Measurements from ENCODE around the gene HOXA13. TPM values are rescaled to one million over a fixed set of nuclear protein-coding genes. Genes with fewer than 3 reads are reported as not detected.
A peak's percentile ranks its signal among the peaks of the same experiment; 100 is the strongest.

The HOXA13 gene
- total RNA-seq, 2 donors from 2014 or later, result not detected

DNA sequence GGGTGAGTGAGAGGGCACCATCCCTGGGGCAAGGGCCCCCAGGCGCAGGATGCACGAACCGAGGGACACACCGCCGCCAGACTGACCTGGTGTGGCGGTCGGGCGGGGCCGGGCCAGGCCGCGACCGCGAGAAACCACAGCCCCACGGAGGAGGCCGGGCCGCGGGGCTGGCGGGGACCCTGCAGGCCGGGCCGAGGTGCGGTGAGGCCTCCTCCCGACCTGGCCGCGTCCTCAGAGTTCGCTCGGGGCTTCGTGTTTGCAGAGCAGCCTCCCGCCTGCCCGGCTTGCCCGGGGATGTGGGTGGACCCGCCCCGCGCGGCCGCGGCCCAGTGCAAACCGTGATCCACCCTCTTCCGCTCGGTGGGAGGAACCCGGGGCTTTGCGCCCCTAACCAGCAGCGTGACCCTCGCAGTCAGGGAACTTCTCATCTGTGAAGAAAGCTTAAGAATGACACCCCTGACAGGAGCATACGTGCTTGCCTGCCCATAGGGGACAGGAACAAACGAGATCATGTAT lies 20.6 kb upstream of the HOXA13 start:
- no peak overlapping the region for H3K4me3 Mint-ChIP-seq
- no peak overlapping the region for H3K27ac Mint-ChIP-seq
- H3K36me3 Mint-ChIP-seq (ENCODE audit: low read depth), result peaks cover 4% of the 10 kb centered on the region
- H3K4me1 Mint-ChIP-seq, result peaks cover 13% of the 10 kb centered on the region
- H3K9me3 ChIP-seq (ENCODE audit: control insufficient read depth, low read length, poor library complexity, severe bottlenecking), result no peaks in the 10 kb centered on the region
- peaks cover 87% of the 10 kb centered on the region for H3K27me3 Mint-ChIP-seq
- DNase-seq (no peak), ATAC-seq (no peak)

- DNase-seq, result no peak
- H3K27me3 Mint-ChIP-seq, result peaks cover 87% of the 10 kb centered on the region
- H3K27ac Mint-ChIP-seq, result no peak overlapping the region
- H3K9me3 ChIP-seq (ENCODE audit: control insufficient read depth, low read length, poor library complexity, severe bottlenecking), result no peaks in the 10 kb centered on the region
- no peak for ATAC-seq
- no peak overlapping the region for H3K4me3 Mint-ChIP-seq
- H3K36me3 Mint-ChIP-seq (ENCODE audit: low read depth), result peaks cover 4% of the 10 kb centered on the region
- H3K4me1 Mint-ChIP-seq, result peaks cover 10% of the 10 kb centered on the region
These were observed 19.9 kb upstream of the HOXA13 start for GRCh38 chr7:27219821-27220220.

GRCh38 chr7:27217951-27218350 lies 18.1 kb upstream of the HOXA13 start:
- Mint-ChIP-seq H3K27me3 (peaks cover 86% of the 10 kb centered on the region), H3K4me3 (no peak overlapping the region), H3K36me3 (ENCODE audit: low read depth) (peaks cover 4% of the 10 kb centered on the region), H3K27ac (no peak overlapping the region), H3K4me1 (peaks cover 13% of the 10 kb centered on the region)
- ATAC-seq (no peak), DNase-seq (no peak)
- no peaks in the 10 kb centered on the region for H3K9me3 ChIP-seq (ENCODE audit: control insufficient read depth, low read length, poor library complexity, severe bottlenecking)

DNA sequence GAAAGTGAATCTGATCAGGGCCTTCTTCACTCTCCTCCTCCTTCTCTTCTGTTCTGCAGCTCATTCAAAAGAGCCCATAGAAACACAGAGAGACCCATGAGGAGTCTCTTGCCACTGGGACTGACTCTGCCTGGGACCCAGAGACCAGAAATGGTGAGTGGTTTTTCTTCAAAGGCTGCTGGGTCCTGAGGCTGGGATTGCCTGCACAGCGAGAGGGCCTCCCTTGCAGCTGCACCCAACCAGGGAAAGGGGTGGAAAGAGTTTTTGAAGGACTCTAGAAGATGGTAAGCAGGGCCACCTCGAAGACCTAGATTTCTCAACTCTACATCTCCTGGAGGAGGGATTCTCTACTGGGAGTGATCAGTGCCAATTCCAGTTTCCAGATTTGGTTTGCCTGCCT lies 15.5 kb upstream of the HOXA13 start:
- H3K27ac Mint-ChIP-seq, result no peak overlapping the region
- no peak overlapping the region for H3K4me3 Mint-ChIP-seq
- peaks cover 23% of the 10 kb centered on the region for H3K4me1 Mint-ChIP-seq
- ATAC-seq, result no peak
- H3K27me3 Mint-ChIP-seq, result peaks cover 88% of the 10 kb centered on the region
- no peaks in the 10 kb centered on the region for H3K9me3 ChIP-seq (ENCODE audit: control insufficient read depth, low read length, poor library complexity, severe bottlenecking)
- peaks cover 4% of the 10 kb centered on the region for H3K36me3 Mint-ChIP-seq (ENCODE audit: low read depth)
- DNase-seq, result no peak

GRCh38 chr7:27214239-27214950 lies 14.5 kb upstream of the HOXA13 start:
- H3K4me1 Mint-ChIP-seq, result peaks cover 18% of the 10 kb centered on the region
- no peak overlapping the region for H3K4me3 Mint-ChIP-seq
- no peaks in the 10 kb centered on the region for H3K36me3 Mint-ChIP-seq (ENCODE audit: low read depth)
- ATAC-seq (no peak), DNase-seq (no peak)
- no peaks in the 10 kb centered on the region for H3K9me3 ChIP-seq (ENCODE audit: control insufficient read depth, low read length, poor library complexity, severe bottlenecking)
- peaks cover 90% of the 10 kb centered on the region for H3K27me3 Mint-ChIP-seq
- H3K27ac Mint-ChIP-seq, result no peak overlapping the region

DNA sequence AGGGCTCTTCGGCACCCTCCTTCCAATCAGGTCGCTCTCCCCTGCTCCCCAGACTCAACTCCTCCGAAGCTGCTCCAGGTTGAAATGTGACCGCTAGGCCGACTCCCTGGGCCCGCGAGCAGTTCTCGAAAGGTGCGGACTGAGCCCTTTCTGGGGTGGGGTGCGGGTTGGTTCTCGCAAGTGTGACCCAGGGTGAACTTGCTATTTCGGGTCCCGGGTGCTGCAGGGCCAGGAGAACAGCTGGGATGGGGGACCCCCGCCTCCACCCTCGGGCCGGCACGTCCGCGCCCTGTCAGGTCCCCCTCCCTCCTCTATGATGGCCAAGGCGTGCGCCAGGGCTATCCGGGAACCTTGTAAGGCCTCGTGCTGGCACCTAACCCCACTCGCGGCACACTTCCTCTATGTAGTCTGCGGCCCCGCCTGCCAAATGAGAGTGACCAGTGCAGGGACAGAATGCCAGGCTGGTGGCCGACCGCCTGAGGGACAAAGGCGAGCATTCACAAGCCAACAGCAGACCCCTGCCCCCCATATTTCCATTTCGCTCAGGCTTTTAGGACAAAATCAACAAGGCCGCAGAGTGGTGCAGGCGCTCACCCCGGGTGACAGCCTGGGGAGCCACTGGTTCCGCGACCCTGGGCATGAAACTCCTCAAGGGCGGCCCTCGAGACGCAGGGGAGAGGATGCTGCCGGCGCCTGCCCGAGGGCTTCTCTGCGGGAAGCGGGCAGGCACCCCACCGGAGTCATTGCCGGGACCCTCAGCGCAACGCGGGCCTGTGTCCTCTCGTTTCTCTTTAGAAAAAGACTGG lies 13.7 kb upstream of the HOXA13 start:
- Mint-ChIP-seq H3K4me3 (no peak overlapping the region), H3K4me1 (peaks cover 18% of the 10 kb centered on the region), H3K27me3 (peaks cover 90% of the 10 kb centered on the region), H3K27ac (no peak overlapping the region), H3K36me3 (ENCODE audit: low read depth) (no peaks in the 10 kb centered on the region)
- H3K9me3 ChIP-seq (ENCODE audit: control insufficient read depth, low read length, poor library complexity, severe bottlenecking), result no peaks in the 10 kb centered on the region
- ATAC-seq (no peak), DNase-seq (no peak)

DNA sequence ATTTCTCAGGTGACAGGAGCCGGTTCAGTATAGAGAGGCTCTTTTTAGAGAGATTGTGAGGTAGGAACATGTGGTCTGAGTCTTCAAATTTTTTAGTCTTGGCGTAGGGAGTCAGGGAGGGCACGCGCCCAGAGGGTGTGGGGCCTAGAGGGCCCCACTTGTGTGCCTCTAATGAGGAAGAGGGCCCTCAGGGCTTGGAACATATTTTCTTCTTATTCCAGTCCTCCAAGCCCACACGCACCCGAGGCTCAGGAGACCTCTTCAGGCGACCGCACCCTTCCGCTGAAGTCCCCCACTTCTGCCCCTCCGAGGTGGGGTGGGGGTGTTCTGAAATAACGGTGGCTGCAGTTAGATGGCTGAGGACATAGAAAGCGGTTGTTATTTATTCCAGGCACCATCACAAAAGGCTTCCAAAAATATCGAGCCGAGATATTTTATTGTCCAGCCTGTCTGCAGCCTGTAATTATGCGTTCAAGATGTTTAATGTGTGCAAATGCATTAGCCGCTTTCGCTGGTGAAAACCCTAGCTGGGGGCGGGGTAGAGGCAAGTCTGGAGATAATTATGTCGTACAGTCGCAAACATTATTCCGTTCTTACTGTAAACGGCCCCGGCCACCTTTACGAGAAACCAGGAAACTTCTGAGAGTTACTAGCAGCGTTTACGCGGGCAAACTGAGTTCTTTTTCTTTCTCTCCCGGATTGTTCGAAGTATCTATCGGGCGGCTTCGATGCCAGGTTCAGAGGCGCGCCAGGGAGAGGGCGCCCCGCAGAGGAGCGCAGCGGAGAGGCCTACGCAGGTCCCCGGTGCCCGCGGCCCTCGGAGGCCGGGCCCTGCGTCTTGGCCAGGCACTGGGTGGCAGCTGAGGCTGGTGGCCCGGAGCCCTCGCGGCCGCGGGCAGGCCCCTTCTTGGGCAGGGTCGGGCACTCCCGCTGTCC lies 12.9 kb upstream of the HOXA13 start:
- Mint-ChIP-seq H3K27ac (no peak overlapping the region), H3K4me1 (peaks cover 18% of the 10 kb centered on the region), H3K36me3 (ENCODE audit: low read depth) (no peaks in the 10 kb centered on the region), H3K4me3 (no peak overlapping the region), H3K27me3 (peaks cover 97% of the 10 kb centered on the region)
- no peaks in the 10 kb centered on the region for H3K9me3 ChIP-seq (ENCODE audit: control insufficient read depth, low read length, poor library complexity, severe bottlenecking)
- ATAC-seq, result no peak
- no peak for DNase-seq

- H3K36me3 Mint-ChIP-seq (ENCODE audit: low read depth), result no peaks in the 10 kb centered on the region
These were observed 11.9 kb upstream of the HOXA13 start for GRCh38 chr7:27211764-27212204.

GRCh38 chr7:27211084-27211446 lies 11.2 kb upstream of the HOXA13 start:
- no peaks in the 10 kb centered on the region for H3K9me3 ChIP-seq (ENCODE audit: control insufficient read depth, low read length, poor library complexity, severe bottlenecking)
- ATAC-seq (no peak), DNase-seq (no peak)
- Mint-ChIP-seq H3K4me1 (peaks cover 16% of the 10 kb centered on the region), H3K36me3 (ENCODE audit: low read depth) (no peaks in the 10 kb centered on the region), H3K27ac (no peak overlapping the region), H3K27me3 (peaks cover 97% of the 10 kb centered on the region), H3K4me3 (no peak overlapping the region)

More at GRCh38 chr7:27211764-27212204, 11.9 kb upstream of the HOXA13 start:
- no peaks in the 10 kb centered on the region for H3K9me3 ChIP-seq (ENCODE audit: control insufficient read depth, low read length, poor library complexity, severe bottlenecking)
- DNase-seq (no peak), ATAC-seq (no peak)
- H3K4me1 Mint-ChIP-seq, result peaks cover 18% of the 10 kb centered on the region
- H3K27ac Mint-ChIP-seq, result no peak overlapping the region
- no peak overlapping the region for H3K4me3 Mint-ChIP-seq
- peaks cover 97% of the 10 kb centered on the region for H3K27me3 Mint-ChIP-seq

- peaks cover 19% of the 10 kb centered on the region for H3K4me1 Mint-ChIP-seq
- no peaks in the 10 kb centered on the region for H3K9me3 ChIP-seq (ENCODE audit: control insufficient read depth, low read length, poor library complexity, severe bottlenecking)
- DNase-seq (peak in 1 of 3 donors; percentile 32), ATAC-seq (peak; percentile 74)
- no peaks in the 10 kb centered on the region for H3K36me3 Mint-ChIP-seq (ENCODE audit: low read depth)
- peaks cover 97% of the 10 kb centered on the region for H3K27me3 Mint-ChIP-seq
- peak overlapping the region; percentile 58 for H3K4me3 Mint-ChIP-seq
- H3K27ac Mint-ChIP-seq, result no peak overlapping the region
These were observed 10.7 kb upstream of the HOXA13 start for GRCh38 chr7:27210441-27211083.

DNA sequence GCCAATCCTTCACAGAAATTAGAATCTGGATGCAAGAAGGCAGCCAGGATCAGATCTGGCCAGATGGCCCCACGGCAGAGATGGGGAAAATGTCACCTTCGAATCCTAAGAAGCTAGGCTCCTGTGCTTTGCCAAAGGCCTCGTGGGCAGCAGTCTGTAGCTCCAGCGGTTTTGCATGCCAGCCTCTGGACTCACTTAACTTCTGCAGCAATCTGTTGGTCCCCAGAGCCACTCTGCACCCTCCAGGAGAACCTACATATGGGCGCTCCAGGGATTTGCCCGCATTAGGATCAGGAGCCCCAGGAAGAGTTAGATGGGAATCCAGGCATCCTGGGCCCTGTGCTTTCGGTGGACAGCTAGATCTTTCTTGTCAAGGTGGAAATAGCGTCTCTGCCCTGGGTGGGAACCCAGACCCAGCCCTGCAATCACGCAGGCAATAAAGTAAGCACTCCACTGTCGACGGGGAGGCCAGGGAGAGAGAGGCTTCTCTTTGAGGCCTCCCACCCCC lies 10.1 kb upstream of the HOXA13 start:
- Mint-ChIP-seq H3K27ac (no peak overlapping the region), H3K4me3 (peak overlapping the region; percentile 58), H3K27me3 (peaks cover 97% of the 10 kb centered on the region), H3K4me1 (peaks cover 20% of the 10 kb centered on the region), H3K36me3 (ENCODE audit: low read depth) (no peaks in the 10 kb centered on the region)
- no peak for DNase-seq
- ATAC-seq, result no peak
- no peaks in the 10 kb centered on the region for H3K9me3 ChIP-seq (ENCODE audit: control insufficient read depth, low read length, poor library complexity, severe bottlenecking)

DNA sequence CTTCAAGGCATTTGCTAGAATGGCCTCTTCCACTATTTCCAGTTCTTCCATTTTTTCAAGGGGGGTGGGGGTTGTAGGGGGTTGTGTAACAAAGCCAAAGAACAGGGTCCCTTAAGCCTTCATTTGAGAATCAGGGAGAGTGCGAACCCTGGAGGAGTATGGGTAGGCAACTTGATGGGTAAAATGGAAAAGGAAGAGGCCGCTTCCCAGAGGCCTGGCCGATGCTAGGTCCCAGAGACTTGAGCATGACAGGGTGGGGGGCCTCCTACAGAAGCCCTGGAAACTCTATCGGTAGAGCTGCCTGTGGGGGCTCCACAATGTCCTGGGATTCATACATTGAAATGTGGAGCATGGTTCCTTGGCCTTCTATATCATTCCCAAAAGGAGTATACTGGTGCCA lies 9.1 kb upstream of the HOXA13 start:
- H3K27me3 Mint-ChIP-seq, result peaks cover 97% of the 10 kb centered on the region
- peaks cover 25% of the 10 kb centered on the region for H3K4me1 Mint-ChIP-seq
- no peak overlapping the region for H3K4me3 Mint-ChIP-seq
- H3K36me3 Mint-ChIP-seq (ENCODE audit: low read depth), result no peaks in the 10 kb centered on the region
- DNase-seq (no peak), ATAC-seq (no peak)
- no peaks in the 10 kb centered on the region for H3K9me3 ChIP-seq (ENCODE audit: control insufficient read depth, low read length, poor library complexity, severe bottlenecking)
- no peak overlapping the region for H3K27ac Mint-ChIP-seq
